ENCODE measurements around the gene PCYOX1L.

DNA sequence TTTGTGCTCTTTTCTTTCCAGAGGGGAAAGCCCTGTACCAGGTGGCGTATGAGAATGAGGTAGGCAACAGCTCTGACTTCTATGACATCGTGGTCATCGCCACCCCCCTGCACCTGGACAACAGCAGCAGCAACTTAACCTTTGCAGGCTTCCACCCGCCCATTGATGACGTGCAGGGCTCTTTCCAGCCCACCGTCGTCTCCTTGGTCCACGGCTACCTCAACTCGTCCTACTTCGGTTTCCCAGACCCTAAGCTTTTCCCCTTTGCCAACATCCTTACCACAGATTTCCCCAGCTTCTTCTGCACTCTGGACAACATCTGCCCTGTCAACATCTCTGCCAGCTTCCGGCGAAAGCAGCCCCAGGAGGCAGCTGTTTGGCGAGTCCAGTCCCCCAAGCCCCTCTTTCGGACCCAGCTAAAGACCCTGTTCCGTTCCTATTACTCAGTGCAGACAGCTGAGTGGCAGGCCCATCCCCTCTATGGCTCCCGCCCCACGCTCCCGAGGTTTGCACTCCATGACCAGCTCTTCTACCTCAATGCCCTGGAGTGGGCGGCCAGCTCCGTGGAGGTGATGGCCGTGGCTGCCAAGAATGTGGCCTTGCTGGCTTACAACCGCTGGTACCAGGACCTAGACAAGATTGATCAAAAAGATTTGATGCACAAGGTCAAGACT is 10.3 kb downstream of the PCYOX1L start:
- TF ChIP-seq JUND (IDR thresholded peaks at IDR 0.05) (no peak), ZFX (IDR thresholded peaks at IDR 0.05) (no peak), POLR2A (IDR thresholded peaks at IDR 0.05; ENCODE audit: borderline replicate concordance, extremely low read depth, insufficient read depth, insufficient read length) (no peak), POLR2AphosphoS5 (IDR thresholded peaks at IDR 0.05; ENCODE audit: low read depth, low read length) (no peak)
- TF ChIP-seq, protein P1, sequence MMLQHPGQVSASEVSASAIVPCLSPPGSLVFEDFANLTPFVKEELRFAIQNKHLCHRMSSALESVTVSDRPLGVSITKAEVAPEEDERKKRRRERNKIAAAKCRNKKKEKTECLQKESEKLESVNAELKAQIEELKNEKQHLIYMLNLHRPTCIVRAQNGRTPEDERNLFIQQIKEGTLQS (IDR thresholded peaks at IDR 0.05), result no peak
